ENCODE data around the gene LINC00632. TPM values are rescaled to one million over a fixed set of nuclear protein-coding genes. Genes with fewer than 3 reads are reported as not detected.

LINC00632 gene
- total RNA-seq, 3 donors from 2014 or later, result 90.1 to 616 (median 133) TPM

DNA sequence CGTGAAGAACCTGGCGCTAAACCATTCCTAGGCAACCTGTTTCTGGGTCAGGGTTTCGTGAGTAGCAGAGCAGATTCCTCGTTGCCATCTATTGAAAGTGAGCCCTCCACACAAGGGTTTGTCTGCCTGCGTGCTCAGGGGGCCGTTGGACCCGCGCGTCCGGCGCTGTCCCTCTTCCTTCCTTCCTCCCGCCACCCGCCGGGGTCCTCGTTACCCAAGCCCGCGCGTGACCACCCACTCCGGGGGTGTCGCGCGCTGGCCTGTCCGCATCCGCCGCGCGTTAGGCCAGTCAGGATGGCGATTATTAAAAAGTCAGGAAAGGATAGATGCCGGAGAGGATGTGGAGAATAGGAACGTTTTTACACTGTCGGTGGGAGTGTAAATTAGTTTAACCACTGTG is 66.8 kb downstream of the LINC00632 start:
- TF ChIP-seq POLR2A (IDR thresholded peaks at IDR 0.05) (no peak), POLR2AphosphoS5 (IDR thresholded peaks at IDR 0.05) (no peak)
- TF ChIP-seq, protein P1, sequence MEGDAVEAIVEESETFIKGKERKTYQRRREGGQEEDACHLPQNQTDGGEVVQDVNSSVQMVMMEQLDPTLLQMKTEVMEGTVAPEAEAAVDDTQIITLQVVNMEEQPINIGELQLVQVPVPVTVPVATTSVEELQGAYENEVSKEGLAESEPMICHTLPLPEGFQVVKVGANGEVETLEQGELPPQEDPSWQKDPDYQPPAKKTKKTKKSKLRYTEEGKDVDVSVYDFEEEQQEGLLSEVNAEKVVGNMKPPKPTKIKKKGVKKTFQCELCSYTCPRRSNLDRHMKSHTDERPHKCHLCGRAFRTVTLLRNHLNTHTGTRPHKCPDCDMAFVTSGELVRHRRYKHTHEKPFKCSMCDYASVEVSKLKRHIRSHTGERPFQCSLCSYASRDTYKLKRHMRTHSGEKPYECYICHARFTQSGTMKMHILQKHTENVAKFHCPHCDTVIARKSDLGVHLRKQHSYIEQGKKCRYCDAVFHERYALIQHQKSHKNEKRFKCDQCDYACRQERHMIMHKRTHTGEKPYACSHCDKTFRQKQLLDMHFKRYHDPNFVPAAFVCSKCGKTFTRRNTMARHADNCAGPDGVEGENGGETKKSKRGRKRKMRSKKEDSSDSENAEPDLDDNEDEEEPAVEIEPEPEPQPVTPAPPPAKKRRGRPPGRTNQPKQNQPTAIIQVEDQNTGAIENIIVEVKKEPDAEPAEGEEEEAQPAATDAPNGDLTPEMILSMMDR (IDR thresholded peaks at IDR 0.05), result no peak
- H3K27ac ChIP-seq, result no peak overlapping the region
- H3K36me3 ChIP-seq, result no peaks in the 10 kb centered on the region
- no peak overlapping the region for H3K4me3 ChIP-seq
- no peaks in the 10 kb centered on the region for H3K4me1 ChIP-seq
- intact Hi-C loops (cut with DNase I; ENCODE audit: low total_unique reads), result no loop called here
- H3K9me3 ChIP-seq, result no peaks in the 10 kb centered on the region
- no peak for DNase-seq (ENCODE audit: low spot score in 2 of 2)
- H3K27me3 ChIP-seq, result peaks cover 0 to 22% of the 10 kb centered on the region in 2 donors

DNA sequence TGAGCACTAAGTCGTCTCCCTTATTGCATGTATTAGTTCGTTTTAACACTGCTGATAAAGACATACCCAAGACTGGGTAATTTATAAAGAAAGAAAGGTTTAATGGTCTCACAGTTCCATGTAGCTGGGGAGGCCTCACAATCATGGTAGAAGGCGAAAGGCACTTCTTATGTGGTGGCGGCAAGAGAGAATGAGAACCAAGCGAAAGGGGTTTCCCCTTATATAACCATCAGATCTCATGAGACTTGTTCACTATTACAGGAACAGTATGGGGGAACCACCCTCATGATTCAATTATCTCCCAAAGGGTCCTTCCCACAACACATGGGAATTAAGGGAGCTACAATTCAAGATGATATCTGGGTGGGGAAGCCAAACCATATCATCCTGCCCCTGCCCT is 85.1 kb downstream of the LINC00632 start:
- no peaks in the 10 kb centered on the region for H3K9me3 ChIP-seq
- peaks cover 0 to 10% of the 10 kb centered on the region in 2 donors for H3K27me3 ChIP-seq
- H3K4me3 ChIP-seq, result no peak overlapping the region
- intact Hi-C loops (cut with DNase I; ENCODE audit: low total_unique reads), result no loop called here
- TF ChIP-seq POLR2AphosphoS5 (IDR thresholded peaks at IDR 0.05) (no peak), POLR2A (IDR thresholded peaks at IDR 0.05) (no peak)
- TF ChIP-seq, protein P1 (IDR thresholded peaks at IDR 0.05), result no peak
- H3K36me3 ChIP-seq, result no peaks in the 10 kb centered on the region
- no peak for DNase-seq (ENCODE audit: low spot score in 2 of 2)
- H3K27ac ChIP-seq, result no peak overlapping the region
- H3K4me1 ChIP-seq, result no peaks in the 10 kb centered on the region

DNA sequence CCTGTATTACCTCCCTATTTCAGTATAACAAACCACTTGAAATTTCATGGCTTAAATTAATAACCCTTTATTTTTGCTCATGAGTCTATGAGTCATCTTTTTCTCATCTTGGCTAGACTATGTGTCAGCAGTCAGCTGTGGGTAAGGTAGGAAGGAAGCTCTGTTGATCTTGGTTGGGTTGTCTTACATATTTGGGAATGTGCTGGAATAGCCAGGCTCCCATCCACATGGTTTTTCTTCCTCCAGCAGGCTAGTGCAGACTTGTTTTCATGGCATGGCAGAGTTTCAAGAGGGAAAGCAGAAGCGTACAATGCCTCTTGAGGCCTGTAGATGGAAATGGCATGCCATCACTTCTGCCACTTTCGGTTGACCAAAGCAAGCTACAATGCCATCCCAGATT is 89.7 kb downstream of the LINC00632 start:
- no peak overlapping the region for H3K27ac ChIP-seq
- intact Hi-C loops (cut with DNase I; ENCODE audit: low total_unique reads), result no loop called here
- no peak for DNase-seq (ENCODE audit: low spot score in 2 of 2)

DNA sequence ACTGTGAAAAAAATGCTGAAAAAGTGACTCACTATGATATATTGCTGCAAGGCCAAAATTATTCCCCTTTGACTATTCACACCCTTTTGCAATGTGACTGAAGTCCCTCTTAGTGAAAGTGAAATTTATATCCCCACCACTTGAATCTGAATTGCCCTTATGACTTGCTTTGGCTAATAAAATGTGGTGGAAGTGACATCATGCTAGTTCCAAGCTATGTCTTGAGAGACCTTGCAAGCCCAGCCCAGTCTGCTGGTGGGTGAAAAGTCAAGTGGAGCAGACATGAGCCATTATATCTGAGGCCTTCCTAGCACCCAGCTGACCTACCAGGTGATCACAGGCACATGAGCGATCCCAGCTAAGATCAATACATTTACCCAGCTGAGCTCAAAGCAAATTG is 94.7 kb downstream of the LINC00632 start:
- Histone ChIP-seq H3K36me3 (no peaks in the 10 kb centered on the region), H3K27ac (no peak overlapping the region), H3K9me3 (peaks cover 0 to 18% of the 10 kb centered on the region in 2 donors), H3K4me1 (no peaks in the 10 kb centered on the region), H3K4me3 (no peak overlapping the region), H3K27me3 (no peaks in the 10 kb centered on the region)
- TF ChIP-seq, protein P1 (IDR thresholded peaks at IDR 0.05), result no peak
- TF ChIP-seq POLR2A (IDR thresholded peaks at IDR 0.05), result no peak
- TF ChIP-seq POLR2AphosphoS5 (IDR thresholded peaks at IDR 0.05), result no peak
- no peak for DNase-seq (ENCODE audit: low spot score in 2 of 2)
- intact Hi-C loops (cut with DNase I; ENCODE audit: low total_unique reads), result no loop called here

More for the DNA sequence above, 89.7 kb downstream of the LINC00632 start:
- H3K9me3 ChIP-seq, result no peaks in the 10 kb centered on the region
- no peaks in the 10 kb centered on the region for H3K4me1 ChIP-seq
- peaks cover 0 to 5% of the 10 kb centered on the region in 2 donors for H3K27me3 ChIP-seq
- no peak for TF ChIP-seq POLR2AphosphoS5 (IDR thresholded peaks at IDR 0.05)
- TF ChIP-seq, protein P1 (IDR thresholded peaks at IDR 0.05), result no peak
- no peak for TF ChIP-seq POLR2A (IDR thresholded peaks at IDR 0.05)
- no peaks in the 10 kb centered on the region for H3K36me3 ChIP-seq
- H3K4me3 ChIP-seq, result no peak overlapping the region

DNA sequence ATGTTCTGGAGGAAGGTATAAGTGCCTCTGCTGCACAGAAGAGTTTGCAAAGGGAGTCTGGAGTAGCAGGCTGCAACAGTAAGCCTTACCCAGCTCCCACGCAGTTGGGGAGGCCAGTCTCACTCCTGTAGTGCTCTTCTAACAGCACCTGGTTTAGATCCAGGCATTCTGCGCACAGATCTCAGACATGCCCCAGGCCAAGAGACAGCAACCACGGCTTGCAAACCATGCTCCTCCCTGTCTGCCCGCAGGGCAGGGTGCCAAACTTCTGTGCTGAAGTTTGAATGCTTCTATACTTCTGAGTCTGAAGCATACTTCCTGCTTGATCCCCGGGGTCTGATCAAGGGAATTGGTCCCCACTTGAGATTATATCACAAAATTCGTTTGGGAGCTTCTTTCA is 106.3 kb downstream of the LINC00632 start:
- Histone ChIP-seq H3K4me1 (no peaks in the 10 kb centered on the region), H3K4me3 (no peak overlapping the region), H3K9me3 (peaks cover 0 to 26% of the 10 kb centered on the region in 2 donors), H3K36me3 (no peaks in the 10 kb centered on the region), H3K27ac (no peak overlapping the region), H3K27me3 (peaks cover 0 to 12% of the 10 kb centered on the region in 2 donors)
- DNase-seq (ENCODE audit: low spot score in 2 of 2), result no peak
- intact Hi-C loops (cut with DNase I; ENCODE audit: low total_unique reads), result no loop called here
- TF ChIP-seq, protein P1 (IDR thresholded peaks at IDR 0.05), result no peak
- TF ChIP-seq POLR2A (IDR thresholded peaks at IDR 0.05) (no peak), POLR2AphosphoS5 (IDR thresholded peaks at IDR 0.05) (no peak)

All from breast epithelium (tissue), 4 donors.